HCT116 (cell line): ENCODE results near the gene SCGB2B2.

Experiments
- CTCF ChIP-seq, 3 experiments: fragments of 200-600 bp in 1 of 3; sonication (generic) in 1 of 3; IDR thresholded peaks in 2 of 3; conservative IDR thresholded peaks in 1 of 3; 2 replicates each; pipeline ENCODE4 v1.5.1; 2012 to 2017; ENCODE audit warnings: low read depth in 2 of 3, low read length in 2 of 3, antibody characterized with exemption in 1 of 3, borderline replicate concordance in 1 of 3, control low read depth in 1 of 3, mild to moderate bottlenecking in 1 of 3, mixed read lengths in 1 of 3, mixed run types in 1 of 3, moderate library complexity in 1 of 3; ENCODE audit not compliant: insufficient read depth in 1 of 3
- EZH2phosphoT487 ChIP-seq: fragments of 200-600 bp; IDR thresholded peaks from 2 replicates; pipeline ENCODE4 v1.6.1; 2018; ENCODE audit warnings: antibody characterized with exemption, borderline replicate concordance
- MAX ChIP-seq: IDR thresholded peaks from 2 replicates; pipeline ENCODE4 v1.6.1; 2012
- POLR2A ChIP-seq: IDR thresholded peaks from 2 replicates; pipeline ENCODE4 v1.7.0; 2011; ENCODE audit warnings: borderline replicate concordance; ENCODE audit not compliant: insufficient read depth, insufficient read length; ENCODE audit errors: extremely low read depth
- POLR2AphosphoS5 ChIP-seq: IDR thresholded peaks from 2 replicates; pipeline ENCODE4 v1.6.1; 2011; ENCODE audit warnings: mild to moderate bottlenecking, low read depth, low read length, moderate library complexity
- YY1 ChIP-seq: IDR thresholded peaks from 2 replicates; pipeline ENCODE4 v1.6.1; 2011; ENCODE audit warnings: low read length, low read depth, moderate library complexity, mild to moderate bottlenecking; ENCODE audit not compliant: insufficient replicate concordance; ENCODE audit errors: extremely low read depth
- ZBTB33 ChIP-seq: IDR thresholded peaks from 2 replicates; pipeline ENCODE4 v1.6.1; 2011; ENCODE audit warnings: mild to moderate bottlenecking, low read length, moderate library complexity; ENCODE audit not compliant: insufficient replicate concordance; ENCODE audit errors: extremely low read depth
- ZNF274 ChIP-seq: fragments of 200-500 bp; sonication (Bioruptor generic); IDR thresholded peaks from 2 replicates; pipeline ENCODE4 v1.6.1; 2014; ENCODE audit warnings: mild to moderate bottlenecking, low read depth, low read length, inconsistent platforms

- no peak for TF ChIP-seq POLR2AphosphoS5
- no peak for TF ChIP-seq CTCF (IDR thresholded peaks at IDR 0.05 in 2 of 3, conservative IDR thresholded peaks at IDR 0.05 in 1 of 3; ENCODE audit: borderline replicate concordance in 1 of 3, insufficient read depth in 1 of 3, low read depth in 2 of 3, low read length in 2 of 3)
- TF ChIP-seq YY1 = no peak
- TF ChIP-seq POLR2A = no peak
- no peak for TF ChIP-seq MAX
- TF ChIP-seq EZH2phosphoT487 = no peak
- TF ChIP-seq ZNF274 = no peak
- no peak for TF ChIP-seq ZBTB33
Measured at GRCh38 chr19:34707661-34708060, 30.7 kb upstream of the SCGB2B2 start.
